Activated CD4-positive, alpha-beta T cell treated with anti-CD3 and anti-CD28 coated beads, Interleukin-2, Interleukin-4, amounts not matched to agents 100 ng/mL and 50 ng/mL, durations not matched to agents 16 hours and 8 hours (primary cell): ENCODE measurements around the gene RPE65.
"Not testable (repeated sequence)": the region's sequence is repeated elsewhere in the genome, so short reads cannot be mapped to it uniquely, and the experiment has no call there.

Experiments used
- DNase-seq: peaks from one replicate; pipeline ENCODE4 v3.0.0-alpha.2; 2020; ENCODE audit warnings: low spot score

Gene RPE65

DNA sequence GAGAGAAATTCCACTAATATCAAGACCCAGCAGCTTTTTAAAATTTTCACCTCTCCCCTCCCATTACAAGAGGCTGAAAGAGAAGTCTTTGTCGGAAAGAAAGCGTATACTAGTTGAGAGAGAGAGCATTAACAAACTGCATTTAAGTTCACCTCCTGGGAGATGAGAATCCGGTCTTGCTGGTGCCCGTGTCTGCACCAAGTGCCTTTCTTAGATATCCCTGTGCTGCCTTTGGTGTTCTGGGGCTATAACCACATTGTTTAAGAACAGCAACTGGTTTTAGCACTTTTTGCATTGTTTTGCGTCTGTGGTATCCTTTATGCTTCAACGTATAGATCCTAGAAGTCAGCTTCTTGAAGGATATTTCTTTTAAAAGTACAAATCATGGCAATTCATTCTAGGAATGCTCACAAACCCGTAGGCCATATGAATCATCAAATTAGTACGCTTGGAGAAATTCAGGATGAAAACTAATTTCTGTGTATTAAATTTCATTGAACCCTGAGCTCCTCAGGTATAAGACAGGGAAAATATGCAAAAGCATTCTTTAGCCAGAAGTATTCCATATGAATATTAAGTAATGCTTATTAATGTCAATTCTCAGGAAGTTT lies 3.4 kb upstream of the RPE65 start:
- DNase-seq = no peak

DNA sequence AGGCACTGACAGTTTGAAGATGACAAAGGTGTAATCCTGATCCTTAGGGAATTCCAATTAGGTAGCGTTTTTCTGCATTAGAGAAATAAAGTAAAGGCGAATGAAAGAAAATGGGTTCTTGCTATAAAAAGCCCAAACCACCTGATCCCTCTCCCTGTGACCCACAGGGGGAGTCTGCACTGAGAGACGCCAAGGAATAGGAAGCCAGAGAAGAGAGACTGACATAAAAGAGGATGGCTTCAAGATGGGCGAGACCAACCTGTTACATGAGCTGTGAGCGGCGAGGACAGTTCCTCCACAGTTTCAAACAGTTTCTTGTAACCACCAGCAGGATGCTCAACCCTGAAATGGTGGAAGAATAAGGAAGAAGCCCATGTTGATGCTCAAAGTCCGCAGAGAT lies 1.4 kb downstream of the RPE65 start:
- DNase-seq = no peak

DNA sequence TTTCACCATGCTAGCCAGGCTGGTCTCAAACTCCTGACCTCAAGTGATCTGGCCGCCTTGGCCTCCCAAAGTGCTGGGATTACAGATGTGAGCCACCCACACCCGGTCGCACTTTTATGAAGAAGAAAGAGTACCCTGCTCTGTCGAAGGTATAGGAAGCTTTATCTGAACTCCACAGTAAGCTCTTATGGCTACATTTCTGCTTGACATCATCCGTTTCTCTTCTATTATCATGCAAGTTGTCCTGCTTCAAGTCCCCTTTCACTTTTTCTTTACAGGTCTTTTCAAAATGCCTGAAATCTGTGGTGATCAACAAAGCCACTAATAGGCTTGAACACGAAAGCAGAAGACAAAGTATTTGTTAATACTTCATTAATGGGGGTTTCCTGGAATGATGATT lies 4.0 kb downstream of the RPE65 start:
- DNase-seq = no peak

DNA sequence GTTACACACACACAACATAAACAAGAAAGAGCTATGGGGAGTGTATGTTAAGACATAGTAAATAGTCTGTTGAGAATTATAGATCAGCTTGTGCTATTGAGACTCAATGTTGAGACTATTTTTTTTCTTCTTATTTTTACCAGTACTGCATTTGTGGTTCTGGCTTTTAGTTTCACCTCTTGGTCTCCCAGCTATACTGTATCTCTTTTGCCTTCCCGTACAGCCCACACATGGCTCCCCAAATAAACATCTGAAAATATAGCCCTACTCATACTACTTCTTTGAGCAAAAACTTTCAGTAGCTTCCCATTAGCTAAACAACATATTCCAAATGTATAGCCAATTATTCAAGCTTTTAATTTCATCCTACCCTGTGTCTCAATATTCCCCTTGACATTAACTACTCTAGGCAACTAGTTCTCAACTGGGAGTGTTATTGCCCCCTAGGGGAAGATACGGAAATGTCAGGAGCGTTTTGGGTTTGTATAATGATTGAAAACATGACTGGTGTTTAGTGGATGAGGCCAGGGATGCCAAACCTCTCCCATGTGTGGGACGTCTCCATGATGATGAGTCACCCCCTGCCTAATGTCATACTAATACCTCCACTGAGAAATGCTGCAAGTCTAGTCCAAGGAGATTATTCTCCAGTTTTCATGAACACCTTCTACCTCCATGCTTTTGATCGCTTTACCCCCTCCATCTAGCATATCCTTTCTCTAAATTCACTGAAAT lies 6.8 kb downstream of the RPE65 start:
- DNase-seq = peak; percentile 44

DNA sequence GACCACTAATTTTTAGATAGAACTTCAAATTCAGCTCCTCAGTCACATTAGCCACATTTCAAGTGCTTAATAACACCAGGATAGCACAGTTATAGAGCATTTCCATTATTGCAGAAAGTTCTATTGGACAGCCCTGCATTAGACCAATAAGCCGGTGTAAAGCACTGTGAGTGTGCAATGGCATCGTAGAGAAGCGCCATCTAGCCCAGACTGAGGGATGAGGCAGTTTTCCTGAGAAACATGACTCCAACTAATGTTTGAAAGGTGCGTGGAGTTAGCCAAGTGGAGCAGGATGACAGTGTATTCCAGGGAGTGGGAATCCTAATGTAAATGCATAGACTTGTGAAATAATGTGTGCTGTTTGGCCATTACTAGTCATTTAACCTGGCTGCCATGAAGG lies 7.7 kb downstream of the RPE65 start:
- no peak for DNase-seq

DNA sequence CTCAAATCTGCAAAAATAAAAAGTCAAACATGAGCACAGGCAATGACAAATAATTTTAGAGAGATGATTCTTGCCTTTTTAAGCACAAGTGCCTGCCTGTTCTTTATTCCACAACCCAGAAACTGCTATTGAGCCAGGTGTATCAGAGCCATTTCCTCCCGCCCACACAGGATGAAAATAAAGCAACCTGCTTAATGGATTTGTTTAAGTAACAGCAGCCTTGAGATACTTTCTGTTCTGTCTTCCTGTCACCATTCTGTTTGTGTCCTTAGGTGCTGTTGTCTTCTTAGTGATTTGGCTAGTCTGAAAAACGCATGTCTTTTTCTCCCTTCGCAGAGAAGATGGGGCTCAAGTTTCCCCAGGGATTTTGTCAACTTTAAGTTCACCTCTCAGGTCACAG lies 11.4 kb downstream of the RPE65 start:
- DNase-seq = no peak

DNA sequence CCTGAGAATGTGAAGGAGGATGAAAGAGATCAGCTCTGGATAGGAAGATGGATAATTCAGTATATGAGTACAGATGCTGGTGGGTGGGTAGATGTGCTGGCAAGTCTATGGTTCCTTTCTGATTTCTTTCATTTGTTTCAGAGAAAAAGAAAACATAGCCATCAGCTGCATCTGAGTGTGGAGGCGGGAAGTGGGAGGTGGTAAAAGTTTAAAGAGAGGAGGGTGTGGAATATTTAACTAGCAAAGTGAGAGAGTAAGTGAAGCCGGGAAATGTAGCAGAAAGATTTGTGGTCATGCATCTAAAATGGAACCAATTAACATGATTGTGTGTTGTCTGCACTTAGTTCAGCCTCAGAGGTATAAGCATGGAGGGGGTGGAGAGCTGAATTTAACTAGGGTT lies 16.4 kb downstream of the RPE65 start:
- no peak for DNase-seq

DNA sequence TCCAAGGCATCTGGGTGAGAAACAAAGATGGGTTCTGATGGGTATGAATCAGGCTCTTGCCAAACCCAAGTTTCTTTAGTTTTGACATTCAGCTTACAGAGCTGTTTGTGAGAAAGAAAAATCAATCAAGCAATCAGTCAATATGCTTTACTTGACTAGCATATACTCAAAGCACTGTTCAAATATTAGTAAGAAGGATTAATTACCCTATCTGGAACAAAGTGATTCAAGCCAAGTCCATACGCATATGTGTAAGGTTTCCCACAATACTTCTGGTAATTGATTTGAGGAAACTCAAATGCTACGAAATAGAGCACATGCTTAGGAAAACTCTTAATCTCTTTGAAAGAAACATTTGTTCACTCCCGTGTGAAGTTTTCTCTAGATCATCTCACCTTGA lies 18.7 kb downstream of the RPE65 start:
- no peak for DNase-seq

DNA sequence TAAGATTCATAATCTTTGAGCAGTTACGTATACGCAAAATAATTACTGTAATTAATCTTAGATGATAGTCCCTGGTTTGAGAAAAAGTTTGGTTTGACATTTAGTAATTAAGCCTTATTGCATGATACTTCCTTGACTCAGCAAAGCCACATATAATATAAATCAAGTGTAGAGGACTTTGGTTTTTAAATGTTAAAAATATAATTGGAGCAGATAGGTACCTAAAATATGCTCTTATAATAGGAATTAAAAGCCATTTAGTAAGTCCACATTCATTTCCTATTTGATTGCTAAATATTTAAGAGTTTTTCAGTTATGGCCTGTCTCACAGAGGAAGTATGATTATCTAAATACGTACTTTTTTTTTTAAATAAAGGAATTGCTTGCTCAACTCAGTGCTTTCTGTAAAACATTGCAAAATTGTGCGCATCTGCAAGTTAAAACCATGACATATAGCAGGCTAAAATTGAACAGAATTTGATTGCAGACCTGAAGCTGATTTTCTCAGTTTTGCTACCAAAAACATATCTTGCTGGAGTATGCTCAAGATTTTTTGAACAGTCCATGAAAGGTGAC lies 20.4 kb downstream of the RPE65 start:
- DNase-seq = no peak

DNA sequence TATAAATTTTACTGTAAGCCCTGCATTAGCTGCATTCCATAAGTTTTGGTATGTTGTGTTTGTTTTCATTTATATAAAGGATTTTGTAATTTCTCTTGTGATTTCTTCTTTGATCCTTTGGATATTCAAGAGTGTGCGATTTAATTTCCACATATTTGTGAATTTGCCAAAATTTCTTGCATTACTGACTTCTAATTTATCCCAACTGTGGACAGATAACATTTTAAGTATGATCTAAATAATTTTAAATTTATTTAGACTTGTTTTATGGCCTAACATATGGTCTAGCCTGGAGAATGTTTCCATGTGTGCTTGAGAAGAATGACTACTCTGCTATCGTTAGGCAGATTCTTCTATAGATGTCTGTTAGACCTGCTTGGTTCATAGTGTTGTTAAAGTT lies 23.2 kb downstream of the RPE65 start:
- DNase-seq = no peak

DNA sequence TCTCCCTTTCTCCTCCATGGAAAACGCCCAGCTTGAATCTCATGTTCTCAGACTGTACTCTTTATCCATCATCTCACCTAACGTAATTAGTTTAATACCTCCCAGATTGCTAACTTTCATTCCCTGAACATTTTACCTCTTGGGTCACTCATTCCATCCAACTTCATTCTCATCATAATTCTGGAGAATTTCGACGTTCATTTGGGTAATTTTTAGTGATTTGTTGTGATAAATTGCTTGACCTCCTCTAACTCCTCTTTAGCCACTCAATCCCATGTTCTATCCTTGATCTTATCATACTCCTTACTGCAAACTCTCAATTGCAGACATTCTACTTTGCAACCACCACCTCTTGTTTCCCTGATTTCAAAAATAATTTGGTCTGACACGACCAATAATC lies 28.4 kb downstream of the RPE65 start:
- no peak for DNase-seq

DNA sequence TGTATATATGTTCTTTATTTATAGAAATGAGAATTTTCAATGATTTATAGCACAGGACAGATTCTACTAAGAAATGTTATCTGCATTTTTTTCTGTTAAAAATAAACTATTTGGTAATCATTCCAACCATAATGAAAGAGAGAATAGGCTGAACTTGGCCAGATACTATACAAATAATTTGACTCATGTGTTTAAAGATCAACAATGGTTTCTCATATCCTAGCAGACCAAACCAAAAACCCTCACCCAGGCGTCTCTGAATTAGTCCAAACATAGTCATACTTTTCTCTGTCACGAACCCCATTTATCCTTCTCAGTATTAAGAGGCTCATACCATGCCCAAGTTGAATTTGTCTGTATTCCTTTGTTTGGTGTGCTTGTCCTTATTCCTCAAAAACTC lies 40.3 kb downstream of the RPE65 start:
- no peak for DNase-seq

DNA sequence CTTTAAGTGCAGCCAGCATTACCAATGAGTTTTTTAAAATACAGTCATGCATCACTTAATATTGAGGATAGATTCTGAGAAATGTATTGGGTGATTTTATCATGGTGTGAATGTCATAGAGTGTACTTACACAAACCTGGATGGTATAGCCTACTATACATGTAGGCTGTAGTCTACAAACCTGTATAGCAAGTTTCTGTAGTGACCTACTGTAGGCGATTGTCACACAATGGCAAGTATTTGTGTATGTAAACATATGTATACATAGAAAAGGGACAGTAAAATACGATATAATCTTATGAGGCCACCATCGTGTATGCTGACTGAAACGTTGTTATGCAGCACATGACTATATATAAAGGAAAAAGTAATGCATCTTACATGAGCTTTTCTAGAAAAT lies 48.2 kb downstream of the RPE65 start:
- DNase-seq = no peak

DNA sequence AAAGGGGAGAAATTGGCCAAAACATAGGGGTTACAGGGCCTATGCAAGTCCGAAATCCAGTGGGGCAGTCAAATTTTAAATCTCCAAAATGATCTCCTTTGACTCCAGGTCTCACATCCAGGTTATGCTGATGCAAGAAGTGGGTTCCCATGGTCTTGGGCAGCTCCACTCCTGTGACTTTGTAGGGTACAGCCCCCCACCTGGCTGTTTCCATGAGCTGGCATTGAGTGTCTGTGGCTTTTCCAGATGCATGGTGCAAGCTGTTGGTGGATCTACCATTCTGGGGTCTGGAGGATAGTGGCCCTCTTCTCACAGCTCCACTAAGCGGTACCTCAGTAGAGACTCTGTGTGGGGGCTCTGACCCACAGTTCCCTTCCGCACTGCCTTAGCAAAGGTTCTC lies 54.2 kb downstream of the RPE65 start:
- DNase-seq = not testable (repeated sequence)

DNA sequence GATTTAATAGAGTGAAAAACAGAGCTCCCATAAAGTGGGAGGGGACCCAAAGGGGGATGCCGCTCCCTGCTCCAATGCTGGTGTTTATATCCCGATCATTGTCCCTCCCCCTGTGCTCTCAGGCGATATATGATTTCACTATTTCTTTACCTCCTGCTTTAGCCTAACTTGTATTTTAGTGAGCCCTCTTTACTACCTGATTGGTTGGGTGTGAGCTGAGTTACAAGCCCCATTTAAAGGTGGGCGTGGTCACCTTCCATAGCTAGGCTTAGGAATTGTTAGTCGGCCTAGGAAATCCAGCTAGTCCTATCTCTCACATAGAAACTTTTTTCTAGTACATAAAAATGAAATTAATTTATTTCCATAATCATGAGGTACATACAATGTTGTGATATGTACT lies 57.3 kb downstream of the RPE65 start:
- not testable (repeated sequence) for DNase-seq

DNA sequence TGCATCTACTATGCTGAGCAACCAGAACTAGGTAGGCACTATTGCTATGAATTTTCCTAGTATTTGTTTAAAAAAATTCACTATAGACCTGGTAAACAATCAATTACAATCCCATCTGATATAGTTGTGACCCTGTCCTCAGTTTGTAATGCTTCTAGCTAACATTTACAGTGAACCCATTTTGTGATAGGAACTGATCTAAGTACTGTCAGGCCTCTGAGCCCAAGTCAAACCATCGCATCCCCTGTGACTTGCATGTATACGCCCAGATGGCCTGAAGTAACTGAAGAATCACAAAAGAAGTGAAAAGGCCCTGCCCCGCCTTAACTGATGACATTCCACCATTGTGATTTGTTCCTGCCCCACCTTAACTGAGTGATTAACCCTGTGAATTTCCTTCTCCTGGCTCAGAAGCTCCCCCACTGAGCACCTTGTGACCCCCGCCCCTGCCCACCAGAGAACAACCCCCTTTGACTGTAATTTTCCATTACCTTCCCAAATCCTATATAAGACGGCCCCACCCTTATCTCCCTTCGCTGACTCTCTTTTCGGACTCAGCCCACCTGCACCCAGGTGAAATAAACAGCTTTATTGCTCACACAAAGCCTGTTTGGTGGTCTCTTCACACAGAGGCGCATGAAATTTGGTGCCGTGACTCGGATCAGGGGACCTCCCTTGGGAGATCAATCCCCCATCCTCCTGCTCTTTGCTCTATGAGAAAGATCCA lies 63.8 kb downstream of the RPE65 start:
- DNase-seq = not testable (repeated sequence)

DNA sequence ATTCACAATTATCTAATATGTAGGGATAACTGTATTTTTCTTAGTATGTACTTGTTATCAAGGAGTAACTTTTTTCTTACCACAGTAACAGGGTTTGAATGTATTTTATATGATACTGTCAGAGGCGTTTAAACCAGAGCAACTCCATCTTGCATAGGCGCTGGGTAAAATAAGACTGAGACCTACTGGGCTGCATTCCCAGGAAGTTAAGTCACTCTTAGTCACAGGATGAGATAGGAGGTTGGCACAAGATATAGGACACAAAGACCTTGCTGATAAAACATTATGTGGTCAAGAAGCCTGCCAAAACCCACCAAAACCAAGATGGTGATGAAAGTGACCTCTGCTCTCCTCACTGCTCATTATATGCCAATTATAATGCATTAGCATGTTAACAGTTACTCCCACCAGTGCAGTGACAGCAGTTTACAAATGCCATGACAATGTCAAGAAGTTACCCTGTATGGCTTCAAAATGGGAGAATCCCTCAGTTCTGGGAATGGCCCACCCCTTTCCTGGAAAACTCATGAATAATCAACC lies 64.8 kb downstream of the RPE65 start:
- DNase-seq = no peak

DNA sequence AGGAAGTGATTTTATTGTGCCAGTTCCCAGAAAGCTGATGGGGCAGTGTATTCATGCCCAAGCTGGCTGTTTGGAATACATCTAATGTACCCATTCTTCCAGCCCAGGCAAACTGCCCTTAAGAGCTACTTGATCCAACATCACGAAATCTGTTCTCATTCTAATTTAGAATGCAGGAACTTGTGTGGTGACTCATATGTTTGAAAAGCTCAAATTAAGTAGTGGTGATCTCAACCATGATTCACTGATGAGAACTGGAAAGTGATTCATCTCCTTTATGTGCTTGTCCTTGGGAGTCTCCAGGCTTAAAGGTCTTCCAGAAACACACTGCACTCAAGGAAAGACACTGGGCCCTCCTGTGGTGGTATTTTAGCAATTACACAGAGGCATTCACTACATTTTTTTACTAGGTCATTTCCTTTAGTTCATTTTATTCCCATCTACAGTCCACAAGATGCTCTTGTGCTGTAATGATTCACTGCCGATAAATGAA lies 65.4 kb downstream of the RPE65 start:
- DNase-seq = no peak

DNA sequence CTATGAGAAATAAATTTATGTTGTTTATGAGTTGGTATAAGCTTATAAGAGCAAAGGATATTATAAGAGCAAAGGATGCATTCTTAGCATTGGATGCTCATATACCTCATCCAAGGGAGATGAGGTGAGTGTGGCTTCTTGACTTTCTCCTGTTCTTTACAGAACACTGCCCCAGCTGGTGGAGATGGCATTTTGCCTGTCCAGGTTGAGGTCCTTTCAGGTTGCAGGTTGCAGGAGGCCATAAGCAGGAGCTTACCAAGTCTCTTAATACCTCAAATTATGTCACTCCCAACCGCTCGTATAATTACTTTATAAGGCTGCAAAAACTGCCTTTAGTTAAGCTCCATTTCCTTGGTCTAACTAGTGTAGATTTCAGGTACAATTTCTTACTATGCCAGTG lies 66.7 kb downstream of the RPE65 start:
- DNase-seq = no peak

DNA sequence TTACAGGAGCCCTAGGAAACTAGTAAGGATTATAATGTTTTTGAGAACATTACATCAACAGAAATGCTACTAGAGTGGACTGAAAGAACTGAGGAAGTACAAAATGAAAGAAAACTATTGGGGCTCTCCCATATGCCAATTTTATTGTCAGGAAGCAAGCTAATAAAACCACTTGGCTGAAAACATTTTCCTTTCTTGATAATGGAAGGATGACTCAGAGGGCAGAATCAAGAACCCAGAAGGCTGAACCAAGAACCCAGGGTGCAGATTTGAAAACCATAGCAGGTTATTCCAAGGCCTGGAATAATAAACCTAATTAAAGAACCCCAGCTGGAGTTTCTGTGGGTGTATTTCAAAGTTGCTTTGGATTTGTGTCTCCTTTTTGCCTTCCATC lies 70.7 kb downstream of the RPE65 start:
- no peak for DNase-seq
